GM12874 (cell line): ENCODE data around the gene BACH2.

Source experiments
- CTCF ChIP-seq: IDR thresholded peaks from 2 replicates; pipeline ENCODE4 v1.5.1; 2011; ENCODE audit warnings: low read depth, mild to moderate bottlenecking, control low read depth, low read length, moderate library complexity; ENCODE audit not compliant: insufficient read depth

The BACH2 gene

DNA sequence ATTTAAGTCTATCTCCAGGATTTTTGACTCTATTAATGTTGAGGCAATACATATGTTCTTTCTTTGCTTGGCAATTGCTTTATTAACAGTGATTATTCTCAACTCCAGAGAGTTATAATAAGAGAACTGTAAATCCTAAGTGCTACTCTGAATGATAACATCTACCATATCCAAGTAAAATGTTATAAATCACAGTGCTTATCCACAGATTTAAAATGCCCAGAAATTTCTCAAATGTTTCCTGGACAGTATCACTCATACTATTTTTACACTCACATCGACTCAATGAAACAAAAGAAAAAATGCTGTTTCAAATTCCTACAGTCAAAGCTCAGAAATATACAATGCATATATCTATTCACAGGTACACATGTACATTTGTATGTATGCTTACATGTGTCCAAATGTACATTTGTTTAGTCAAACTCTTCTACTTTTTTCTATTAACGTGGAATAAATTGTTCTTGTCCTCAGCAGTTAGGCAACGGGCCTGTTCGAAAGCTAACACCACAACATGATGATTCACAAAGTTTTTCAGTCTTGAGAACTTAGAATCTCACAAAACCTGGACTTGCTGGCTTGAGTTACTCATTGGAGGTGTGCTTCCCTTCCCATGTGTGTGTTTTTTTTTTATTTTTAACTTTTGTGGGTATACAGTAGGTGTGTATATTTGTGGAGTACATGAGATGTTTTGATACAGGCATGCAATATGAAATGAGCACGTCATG, 209.4 kb downstream of the BACH2 start:
- no peak for TF ChIP-seq CTCF

- TF ChIP-seq CTCF, result no peak
Measured at GRCh38 chr6:90086517-90086916, 210.1 kb downstream of the BACH2 start.

- no peak for TF ChIP-seq CTCF
Measured at GRCh38 chr6:90083891-90084290, 212.8 kb downstream of the BACH2 start.

DNA sequence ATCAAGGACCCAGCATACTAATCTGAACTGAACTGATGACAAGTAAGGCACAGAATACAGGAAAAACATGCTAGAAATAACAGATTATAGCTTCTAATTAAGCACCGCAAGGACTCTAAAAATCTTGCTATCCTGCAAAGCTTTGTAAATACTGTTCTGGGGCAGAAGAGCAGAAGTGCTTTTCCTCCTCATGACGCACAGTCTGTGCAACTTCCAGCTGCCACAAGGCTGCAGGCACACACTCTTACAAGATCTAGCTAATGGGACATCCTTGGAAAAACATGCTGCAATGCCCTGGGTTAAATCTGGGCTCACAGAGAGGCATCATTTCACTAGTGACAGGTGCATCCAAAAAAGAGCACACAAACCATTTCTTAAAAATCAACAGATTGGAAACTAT, 213.8 kb downstream of the BACH2 start:
- TF ChIP-seq CTCF, result no peak

- TF ChIP-seq CTCF, result no peak
Measured at GRCh38 chr6:90080876-90081481, 215.7 kb downstream of the BACH2 start.

GRCh38 chr6:90079560-90080490, 216.8 kb downstream of the BACH2 start:
- no peak for TF ChIP-seq CTCF
